SK-N-SH (cell line): ENCODE measurements around the gene FHDC1. TPM values are rescaled to one million over a fixed set of nuclear protein-coding genes. Genes with fewer than 3 reads are reported as not detected.

Source experiments
- CTCF ChIA-PET: fragments of 300-600, 350-600 bp; formaldehyde crosslinking; extraction: SDS; loops from one replicate; lab custom pipeline; 2021; lab: Yijun Ruan, JAX
- POLR2A ChIA-PET: fragments of 350-600 bp; sonication (Branson Sonifier 250); formaldehyde crosslinking; extraction: SDS; loops from one replicate; lab custom pipeline; 2020; ENCODE audit warnings: antibody characterized with exemption, inconsistent platforms; lab: Yijun Ruan, JAX
- DNase-seq: peaks from one replicate; pipeline ENCODE4 v3.0.0; 2012
- H2AFZ ChIP-seq: fragments of 200-600 bp; sonication (generic); 2 replicates; pipeline ENCODE4 v1.8.1; 2016; ENCODE audit warnings: antibody characterized with exemption, mild to moderate bottlenecking, low read depth
- H3F3A ChIP-seq: fragments of 200-600 bp; sonication (generic); replicated peaks from 2 replicates; pipeline ENCODE3; 2016; ENCODE audit warnings: antibody characterized with exemption, mild to moderate bottlenecking; ENCODE audit not compliant: insufficient read depth
- H3K27ac ChIP-seq, 2 experiments: fragments of 200-500 bp in 1 of 2; fragments of 200-600 bp in 1 of 2; sonication (Bioruptor generic) in 1 of 2; sonication (generic), shearing (Covaris generic) in 1 of 2; 2 replicates each; pipeline versions ENCODE4 v1.5.1 to v1.6.1; 2014 to 2016; ENCODE audit warnings: low read depth in 2 of 2, inconsistent platforms in 1 of 2, low read length in 1 of 2, mild to moderate bottlenecking in 1 of 2, mixed read lengths in 1 of 2
- H3K27me3 ChIP-seq: fragments of 200-600 bp; sonication (generic), shearing (Covaris generic); 2 replicates; pipeline ENCODE4 v1.6.1; 2016; ENCODE audit warnings: mixed run types; ENCODE audit not compliant: insufficient read depth
- H3K36me3 ChIP-seq, 2 experiments: fragments of 200-500 bp in 1 of 2; fragments of 200-600 bp in 1 of 2; sonication (Bioruptor generic) in 1 of 2; sonication (generic) in 1 of 2; replicated peaks in 1 of 2; 2 replicates each; pipeline versions ENCODE3 to v1.5.1; 2014 to 2016; ENCODE audit warnings: low read length in 1 of 2, mild to moderate bottlenecking in 1 of 2; ENCODE audit not compliant: insufficient read depth in 2 of 2, control insufficient read depth in 1 of 2
- H3K4me1 ChIP-seq, 2 experiments: fragments of 200-500 bp in 1 of 2; fragments of 200-600 bp in 1 of 2; sonication (Bioruptor generic) in 1 of 2; sonication (generic), shearing (Covaris generic) in 1 of 2; 2 replicates each; pipeline versions ENCODE4 v1.5.1 to v1.6.1; 2014 to 2016; ENCODE audit warnings: low read depth in 1 of 2, low read length in 1 of 2, mixed run types in 1 of 2; ENCODE audit not compliant: insufficient read depth in 2 of 2, control insufficient read depth in 1 of 2
- H3K4me2 ChIP-seq: fragments of 200-600 bp; sonication (generic), shearing (Covaris generic); 2 replicates; pipeline ENCODE4 v1.6.1; 2017; ENCODE audit warnings: mixed run types
- H3K4me3 ChIP-seq, 2 experiments: fragments of 200-500 bp in 1 of 2; fragments of 200-600 bp in 1 of 2; sonication (Bioruptor generic) in 1 of 2; sonication (generic), shearing (Covaris generic) in 1 of 2; 2 replicates each; pipeline versions ENCODE4 v1.5.1 to v1.8.1; 2014 to 2016; ENCODE audit warnings: low read depth in 2 of 2, inconsistent platforms in 1 of 2, low read length in 1 of 2, mild to moderate bottlenecking in 1 of 2, mixed read lengths in 1 of 2, moderate library complexity in 1 of 2
- H3K79me2 ChIP-seq: fragments of 200-600 bp; sonication (generic); 2 replicates; pipeline ENCODE4 v1.8.1; 2017; ENCODE audit warnings: mild to moderate bottlenecking; ENCODE audit not compliant: insufficient read depth
- H3K9ac ChIP-seq: fragments of 200-600 bp; sonication (generic); 2 replicates; pipeline ENCODE4 v1.6.1; 2017; ENCODE audit warnings: mixed run types
- H3K9me2 ChIP-seq: fragments of 200-600 bp; sonication (generic); 2 replicates; pipeline ENCODE4 v1.6.1; 2017; ENCODE audit warnings: mixed run types
- H3K9me3 ChIP-seq: fragments of 200-600 bp; sonication (generic); 2 replicates; pipeline ENCODE4 v1.6.1; 2017; ENCODE audit warnings: mixed run types, mild to moderate bottlenecking, moderate library complexity
- H4K20me1 ChIP-seq: fragments of 200-600 bp; sonication (generic); 2 replicates; pipeline ENCODE4 v1.6.1; 2017; ENCODE audit warnings: mild to moderate bottlenecking, mixed run types; ENCODE audit not compliant: insufficient read depth
- CTCF ChIP-seq: fragments of 200-600 bp; sonication (generic); IDR thresholded peaks from 2 replicates; pipeline ENCODE4 v1.6.1; 2017; ENCODE audit warnings: antibody characterized with exemption, mild to moderate bottlenecking, moderate library complexity
- ELF1 ChIP-seq: IDR thresholded peaks from 2 replicates; pipeline ENCODE4 v1.4.0; 2012
- EP300 ChIP-seq, 2 experiments: IDR thresholded peaks; 2 replicates each; pipeline versions ENCODE4 v1.4.0 to v1.6.1; 2012; ENCODE audit warnings: borderline replicate concordance in 1 of 2, low read depth in 1 of 2, low read length in 1 of 2
- IRF3 ChIP-seq: fragments of 150-350 bp; IDR thresholded peaks from 2 replicates; pipeline ENCODE4 v1.6.1; 2016; ENCODE audit warnings: mild to moderate bottlenecking, low read depth, low read length
- MAX ChIP-seq: IDR thresholded peaks from 2 replicates; pipeline ENCODE4 v1.4.0; 2012; ENCODE audit warnings: low read depth
- MEF2A ChIP-seq: IDR thresholded peaks from 2 replicates; pipeline ENCODE4 v1.4.0; 2012; ENCODE audit warnings: low read depth, borderline replicate concordance
- NFIC ChIP-seq: IDR thresholded peaks from 2 replicates; pipeline ENCODE4 v1.4.0; 2012; ENCODE audit warnings: borderline replicate concordance
- RAD21 ChIP-seq: IDR thresholded peaks from 2 replicates; pipeline ENCODE4 v1.6.1; 2012; ENCODE audit warnings: mild to moderate bottlenecking, low read length
- RCOR1 ChIP-seq: fragments of 150-350 bp; IDR thresholded peaks from 2 replicates; pipeline ENCODE4 v1.6.1; 2017; ENCODE audit warnings: antibody characterized with exemption, low read length
- REST ChIP-seq: IDR thresholded peaks from 2 replicates; pipeline ENCODE4 v1.6.1; 2012; ENCODE audit warnings: mild to moderate bottlenecking, low read depth, low read length, moderate library complexity
- RXRA ChIP-seq: IDR thresholded peaks from 2 replicates; pipeline ENCODE4 v1.4.0; 2012; ENCODE audit warnings: low read depth, mild to moderate bottlenecking, borderline replicate concordance
- TEAD4 ChIP-seq: IDR thresholded peaks from 2 replicates; pipeline ENCODE4 v1.4.0; 2012; ENCODE audit warnings: mild to moderate bottlenecking, borderline replicate concordance; ENCODE audit not compliant: insufficient read depth
- USF2 ChIP-seq: fragments of 150-350 bp; IDR thresholded peaks from 2 replicates; pipeline ENCODE4 v1.6.1; 2017; ENCODE audit warnings: antibody characterized with exemption, low read length, low read depth, borderline replicate concordance
- WGBS: methylation state at CpG from one replicate; pipeline ENCODE4 v1.1.6; 2017; ENCODE audit warnings: low lambda C conversion rate; 5-methylcytosine and 5-hydroxymethylcytosine counted together
- polyA plus RNA-seq, 3 experiments: library from polyadenylated mRNA; depleted of rRNA; stranded (reverse); fragments of >200 nt; gene quantifications; 2 replicates each; pipeline ENCODE4 v1.2.3, GENCODE V29; 2012
- TF ChIP-seq, protein P1 (sequence below): IDR thresholded peaks from 2 replicates; pipeline ENCODE4 v1.4.0; 2012; ENCODE audit warnings: low read depth, borderline replicate concordance
- TF ChIP-seq, protein P2 (sequence below): IDR thresholded peaks from 2 replicates; pipeline ENCODE4 v1.4.0; 2012; ENCODE audit warnings: low read depth, borderline replicate concordance

FHDC1 gene
- polyA plus RNA-seq, 1 of the 3 experiments (the other 2 are of a cell fraction) = 0.02 TPM

- H3K4me3 ChIP-seq = no peak overlapping the region
- TF ChIP-seq RAD21 (no peak), NFIC (no peak), CTCF (no peak), MEF2A (no peak), ELF1 (no peak), RXRA (no peak), MAX (no peak), IRF3 (no peak), EP300 (IDR thresholded peaks at IDR 0.05; ENCODE audit: borderline replicate concordance in 1 of 2, low read depth in 1 of 2, low read length in 1 of 2) (no peak), RCOR1 (no peak), USF2 (no peak), TEAD4 (no peak), REST (no peak)
- TF ChIP-seq, protein P1, sequence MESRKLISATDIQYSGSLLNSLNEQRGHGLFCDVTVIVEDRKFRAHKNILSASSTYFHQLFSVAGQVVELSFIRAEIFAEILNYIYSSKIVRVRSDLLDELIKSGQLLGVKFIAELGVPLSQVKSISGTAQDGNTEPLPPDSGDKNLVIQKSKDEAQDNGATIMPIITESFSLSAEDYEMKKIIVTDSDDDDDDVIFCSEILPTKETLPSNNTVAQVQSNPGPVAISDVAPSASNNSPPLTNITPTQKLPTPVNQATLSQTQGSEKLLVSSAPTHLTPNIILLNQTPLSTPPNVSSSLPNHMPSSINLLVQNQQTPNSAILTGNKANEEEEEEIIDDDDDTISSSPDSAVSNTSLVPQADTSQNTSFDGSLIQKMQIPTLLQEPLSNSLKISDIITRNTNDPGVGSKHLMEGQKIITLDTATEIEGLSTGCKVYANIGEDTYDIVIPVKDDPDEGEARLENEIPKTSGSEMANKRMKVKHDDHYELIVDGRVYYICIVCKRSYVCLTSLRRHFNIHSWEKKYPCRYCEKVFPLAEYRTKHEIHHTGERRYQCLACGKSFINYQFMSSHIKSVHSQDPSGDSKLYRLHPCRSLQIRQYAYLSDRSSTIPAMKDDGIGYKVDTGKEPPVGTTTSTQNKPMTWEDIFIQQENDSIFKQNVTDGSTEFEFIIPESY = no peak
- TF ChIP-seq, protein P2, sequence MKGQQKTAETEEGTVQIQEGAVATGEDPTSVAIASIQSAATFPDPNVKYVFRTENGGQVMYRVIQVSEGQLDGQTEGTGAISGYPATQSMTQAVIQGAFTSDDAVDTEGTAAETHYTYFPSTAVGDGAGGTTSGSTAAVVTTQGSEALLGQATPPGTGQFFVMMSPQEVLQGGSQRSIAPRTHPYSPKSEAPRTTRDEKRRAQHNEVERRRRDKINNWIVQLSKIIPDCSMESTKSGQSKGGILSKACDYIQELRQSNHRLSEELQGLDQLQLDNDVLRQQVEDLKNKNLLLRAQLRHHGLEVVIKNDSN = no peak
- no peak overlapping the region for H3K27ac ChIP-seq
- H3K9me2 ChIP-seq = no peaks in the 10 kb centered on the region
- H2AFZ ChIP-seq = no peak overlapping the region
- H3K36me3 ChIP-seq = no peaks in the 10 kb centered on the region
- POLR2A ChIA-PET = no interaction called here
- H3K27me3 ChIP-seq = no peaks in the 10 kb centered on the region
- CTCF ChIA-PET = no interaction called here
- no peaks in the 10 kb centered on the region for H3F3A ChIP-seq
- no peaks in the 10 kb centered on the region for H3K9me3 ChIP-seq
- H3K79me2 ChIP-seq = no peaks in the 10 kb centered on the region
- H3K9ac ChIP-seq = no peak overlapping the region
- DNase-seq = no peak
- H3K4me1 ChIP-seq = no peaks in the 10 kb centered on the region
- H3K4me2 ChIP-seq = no peak overlapping the region
- no peaks in the 10 kb centered on the region for H4K20me1 ChIP-seq
- 96% methylated on average over 1 of the region's 1 CpG for WGBS
Observed at GRCh38 chr4:152925851-152926250, 10.3 kb upstream of the FHDC1 start.
